Mucosa of descending colon (tissue), 3 donors: ENCODE results near the gene AP1B1. TPM values are rescaled to one million over a fixed set of nuclear protein-coding genes. Genes with fewer than 3 reads are reported as not detected.
"Not testable (repeated sequence)": the region's sequence is repeated elsewhere in the genome, so short reads cannot be mapped to it uniquely, and the experiment has no call there.

Experiments
- ATAC-seq: fragments of 200-7000 bp; cut with Tn5 transposase; one replicate; pipeline ENCODE4 v1.9.1; 2020; ENCODE audit warnings: mild to moderate bottlenecking, moderate library complexity
- DNase-seq, 3 donors: peaks; one replicate each; pipeline ENCODE4 v3.0.0-alpha.2; 2020
- H3K36me3 ChIP-seq: fragments of 200-600 bp; one replicate; pipeline ENCODE4 v1.8.0; 2021; ENCODE audit warnings: low read depth, mild to moderate bottlenecking
- H3K4me1 ChIP-seq: fragments of 200-600 bp; one replicate; pipeline ENCODE4 v1.8.0; 2021; ENCODE audit warnings: low read depth, mild to moderate bottlenecking
- H3K4me3 ChIP-seq: fragments of 200-600 bp; one replicate; pipeline ENCODE4 v1.8.0; 2021; ENCODE audit warnings: mild to moderate bottlenecking
- H3K9me3 ChIP-seq: fragments of 200-600 bp; one replicate; pipeline ENCODE4 v1.8.0; 2021; ENCODE audit warnings: mild to moderate bottlenecking
- intact Hi-C, 2 donors: fragments of 100-400 bp; cut with DNase I in 1 of 2; cut with micrococcal nuclease in 1 of 2; formaldehyde crosslinking; loops; one replicate each; pipeline versions ENCODE4 v1.11.0 to v1.11.1; 2022; cut with DNase I, micrococcal nuclease
- total RNA-seq, 3 donors: library from RNA; stranded (reverse); fragmentation: NEBNext Ultra II Directional in 2 of 3; extraction: Animal tissue kit (Norgen Biotek cat#: 25700) in 2 of 3; gene quantifications; one replicate each; pipeline versions ENCODE4 v1.2.1 to v1.2.4, GENCODE V29; 2021 to 2023
- TF ChIP-seq, protein P1 (sequence below): fragments of 200-600 bp; IDR thresholded peaks from one replicate; pipeline ENCODE4 v1.8.0; 2022; ENCODE audit warnings: antibody characterized with exemption, mild to moderate bottlenecking
- donor health status: DM: no; HTN: no; CAD: no; lungs with moderate emphysema.
- donor health status: DM: no; HTN: no; CAD: no.
- donor health status: DM: no; HTN: yes; CAD: no.

Gene AP1B1
- total RNA-seq, 3 donors from 2014 or later = 74.4 to 105 (median 88.8) TPM

DNA sequence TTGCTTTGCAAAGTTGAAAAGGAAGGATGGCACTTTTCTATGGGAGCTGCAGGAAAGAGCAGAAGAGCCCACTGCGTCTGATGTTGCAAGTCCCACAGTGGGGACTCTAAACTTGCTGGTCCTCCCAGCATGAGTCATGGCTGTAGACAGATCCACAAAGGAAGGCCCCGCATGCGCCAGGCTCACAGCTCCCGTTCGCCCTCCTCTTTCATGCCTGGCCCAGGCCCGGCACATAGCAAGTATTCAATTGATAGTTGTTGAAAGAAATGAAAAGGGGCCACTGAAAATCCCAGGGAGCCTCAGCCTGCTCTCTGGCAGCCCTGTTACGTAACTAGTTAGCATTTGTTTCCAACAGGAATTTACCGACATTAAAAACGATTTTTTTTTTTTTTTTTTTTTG lies 18.9 kb downstream of the AP1B1 start:
- ATAC-seq = peak; percentile 56
- Histone ChIP-seq H3K9me3 (no peaks in the 10 kb centered on the region), H3K4me1 (no peaks in the 10 kb centered on the region), H3K36me3 (no peaks in the 10 kb centered on the region), H3K4me3 (no peak overlapping the region)
- no peak for DNase-seq
- TF ChIP-seq, protein P1, sequence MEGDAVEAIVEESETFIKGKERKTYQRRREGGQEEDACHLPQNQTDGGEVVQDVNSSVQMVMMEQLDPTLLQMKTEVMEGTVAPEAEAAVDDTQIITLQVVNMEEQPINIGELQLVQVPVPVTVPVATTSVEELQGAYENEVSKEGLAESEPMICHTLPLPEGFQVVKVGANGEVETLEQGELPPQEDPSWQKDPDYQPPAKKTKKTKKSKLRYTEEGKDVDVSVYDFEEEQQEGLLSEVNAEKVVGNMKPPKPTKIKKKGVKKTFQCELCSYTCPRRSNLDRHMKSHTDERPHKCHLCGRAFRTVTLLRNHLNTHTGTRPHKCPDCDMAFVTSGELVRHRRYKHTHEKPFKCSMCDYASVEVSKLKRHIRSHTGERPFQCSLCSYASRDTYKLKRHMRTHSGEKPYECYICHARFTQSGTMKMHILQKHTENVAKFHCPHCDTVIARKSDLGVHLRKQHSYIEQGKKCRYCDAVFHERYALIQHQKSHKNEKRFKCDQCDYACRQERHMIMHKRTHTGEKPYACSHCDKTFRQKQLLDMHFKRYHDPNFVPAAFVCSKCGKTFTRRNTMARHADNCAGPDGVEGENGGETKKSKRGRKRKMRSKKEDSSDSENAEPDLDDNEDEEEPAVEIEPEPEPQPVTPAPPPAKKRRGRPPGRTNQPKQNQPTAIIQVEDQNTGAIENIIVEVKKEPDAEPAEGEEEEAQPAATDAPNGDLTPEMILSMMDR = no peak
- intact Hi-C loops = no loop called here

DNA sequence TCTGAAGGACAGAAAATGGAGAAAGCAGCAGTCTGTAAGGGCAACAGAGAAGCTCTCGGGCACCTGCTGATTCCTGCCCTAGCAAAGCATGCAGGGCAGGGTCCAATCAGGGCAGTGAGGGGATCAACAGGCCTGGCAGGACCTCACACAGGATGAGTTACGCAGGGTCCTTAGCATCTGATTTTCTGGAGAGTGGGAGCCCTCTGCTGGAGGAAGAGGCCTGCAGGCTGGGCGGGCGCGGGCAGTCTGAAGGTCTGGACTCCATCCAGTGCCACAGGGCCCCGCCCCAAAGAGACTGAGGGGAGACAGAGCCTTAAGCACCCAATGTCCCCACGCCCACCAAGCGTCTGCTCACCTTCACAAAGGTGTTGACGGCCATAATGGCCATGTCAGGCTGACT lies 28.9 kb downstream of the AP1B1 start:
- Histone ChIP-seq H3K4me1 (peaks cover 4% of the 10 kb centered on the region), H3K36me3 (peaks cover under 1% of the 10 kb centered on the region), H3K9me3 (no peaks in the 10 kb centered on the region), H3K4me3 (no peak overlapping the region)
- peak in 2 of 3 donors; percentile 65 to 67 for DNase-seq
- intact Hi-C loops = no loop called here
- ATAC-seq = peak; percentile 70
- TF ChIP-seq, protein P1 = peak; percentile 10

DNA sequence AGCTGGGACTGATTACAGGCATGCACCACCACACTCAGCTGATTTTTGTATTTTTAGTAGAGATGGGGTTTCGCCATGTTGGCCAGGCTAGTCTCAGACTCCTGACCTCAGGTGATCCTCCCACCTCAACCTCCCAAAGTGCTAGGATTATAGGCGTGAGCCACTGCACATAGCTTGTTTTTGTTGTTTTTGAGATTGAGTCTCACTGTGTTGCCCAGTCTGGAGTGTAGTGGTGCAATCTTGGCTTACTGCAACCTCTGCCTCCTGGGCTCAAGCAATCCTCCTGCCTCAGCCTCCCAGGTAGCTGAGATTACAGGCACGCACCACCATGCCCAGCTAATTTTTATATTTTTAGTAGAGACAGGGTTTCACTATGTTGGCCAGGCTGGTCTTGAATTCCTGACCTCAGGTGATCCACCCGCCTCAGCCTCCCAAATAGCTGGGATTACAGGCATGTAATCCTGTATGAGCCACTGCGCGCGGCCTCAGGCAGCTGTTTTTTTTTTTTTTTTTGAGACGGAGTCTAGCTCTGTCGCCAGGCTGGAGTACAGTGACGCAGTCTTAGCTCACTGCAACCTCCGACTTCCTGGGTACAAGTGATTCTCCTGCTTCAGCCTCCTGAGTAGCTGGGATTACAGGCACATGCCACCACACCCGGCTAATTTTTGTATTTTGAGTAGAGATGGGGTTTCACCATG lies 31.0 kb downstream of the AP1B1 start:
- H3K4me3 ChIP-seq, H3K36me3 ChIP-seq, H3K4me1 ChIP-seq, ATAC-seq, intact Hi-C loops, H3K9me3 ChIP-seq: not testable (repeated sequence)
- peak in 1 of 3 donors; percentile 5 for DNase-seq

DNA sequence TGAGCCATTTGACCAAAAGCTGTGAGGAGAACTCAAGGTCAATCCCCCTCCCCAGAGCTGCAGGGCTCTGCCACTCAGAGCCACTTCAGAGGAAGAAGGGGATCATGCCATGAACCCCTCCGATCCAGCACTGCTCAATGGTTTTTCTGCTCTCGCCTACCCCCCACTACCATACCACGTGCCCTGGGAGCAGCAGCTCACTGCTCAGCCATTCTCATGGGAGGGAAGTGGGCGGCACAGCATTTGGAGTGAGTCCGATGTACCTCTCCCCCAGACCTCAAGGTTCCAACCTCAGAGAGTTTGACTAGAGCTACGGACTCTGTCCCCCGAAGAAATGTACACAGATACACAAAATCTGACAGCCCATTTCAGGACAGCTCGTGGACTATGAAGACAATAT lies 34.5 kb downstream of the AP1B1 start:
- no peak overlapping the region for H3K4me3 ChIP-seq
- no peaks in the 10 kb centered on the region for H3K4me1 ChIP-seq
- TF ChIP-seq, protein P1 = no peak
- intact Hi-C loops = no loop called here
- no peak for ATAC-seq
- peaks cover 11% of the 10 kb centered on the region for H3K36me3 ChIP-seq
- no peaks in the 10 kb centered on the region for H3K9me3 ChIP-seq
- DNase-seq = peak in 1 of 3 donors; percentile 5

DNA sequence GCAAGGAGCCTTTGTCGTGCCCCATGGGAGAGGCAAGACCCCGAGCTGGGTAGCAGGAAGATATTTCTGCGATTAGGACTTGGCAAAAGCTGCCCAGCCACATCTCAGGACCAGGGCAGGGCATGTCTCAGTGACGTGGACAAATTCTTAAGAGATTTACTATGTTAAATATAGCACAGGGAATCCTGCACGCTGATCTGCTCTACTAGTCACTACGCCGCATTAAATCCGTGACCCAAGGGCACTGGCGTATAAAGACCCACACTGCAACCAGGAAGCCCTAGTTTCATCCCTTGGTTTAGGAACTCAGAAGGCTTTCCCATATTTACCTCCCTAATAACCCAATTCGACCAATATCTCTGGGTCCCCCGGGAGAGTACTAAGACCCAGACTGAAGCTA lies 35.1 kb downstream of the AP1B1 start:
- Histone ChIP-seq H3K36me3 (peaks cover 11% of the 10 kb centered on the region), H3K4me1 (no peaks in the 10 kb centered on the region), H3K9me3 (no peaks in the 10 kb centered on the region), H3K4me3 (no peak overlapping the region)
- no peak for ATAC-seq
- intact Hi-C loops = no loop called here
- peak in 1 of 3 donors; percentile 8 for DNase-seq
- TF ChIP-seq, protein P1 = no peak

DNA sequence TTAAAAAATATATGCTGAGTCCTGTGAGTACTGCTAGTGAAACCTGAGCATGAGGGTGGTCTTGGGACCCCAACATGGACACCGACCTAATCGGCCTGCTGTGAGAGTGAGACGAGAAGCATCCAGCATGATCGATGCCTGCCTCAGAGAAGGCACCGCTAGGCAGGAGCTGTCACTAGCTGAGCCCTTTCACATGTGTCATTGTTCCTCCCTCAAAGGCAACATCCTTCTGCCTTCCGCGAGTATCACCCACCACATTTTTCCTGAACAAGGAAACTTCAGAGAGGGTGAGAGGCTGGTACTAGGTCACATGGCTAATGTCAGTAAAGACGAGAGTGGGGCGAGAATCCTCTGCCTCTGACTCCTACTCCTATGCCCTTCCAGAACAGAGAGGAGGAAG lies 35.6 kb downstream of the AP1B1 start:
- DNase-seq (no peak), ATAC-seq (no peak)
- H3K4me3 ChIP-seq = no peak overlapping the region
- TF ChIP-seq, protein P1 = no peak
- H3K36me3 ChIP-seq = peaks cover 11% of the 10 kb centered on the region
- no peaks in the 10 kb centered on the region for H3K9me3 ChIP-seq
- intact Hi-C loops = no loop called here
- no peaks in the 10 kb centered on the region for H3K4me1 ChIP-seq
